H1 (cell line): ENCODE results near the gene NXN. TPM values are rescaled to one million over a fixed set of nuclear protein-coding genes. Genes with fewer than 3 reads are reported as not detected.

Source experiments
- CTCF ChIA-PET: fragments of 300-600 bp; sonication (Branson Sonifier 250); formaldehyde crosslinking; loops from one replicate; lab custom pipeline; 2021; ENCODE audit not compliant: partially characterized antibody; lab: Charles Lee
- POLR2A ChIA-PET: fragments of 300-600 bp; sonication (Branson Sonifier 250); formaldehyde crosslinking; loops from one replicate; lab custom pipeline; 2021; ENCODE audit warnings: inconsistent platforms; ENCODE audit not compliant: partially characterized antibody; lab: Charles Lee
- DNase-seq, 2 experiments: peaks; one replicate each; pipeline versions ENCODE4 v3.0.0 to v3.0.0-alpha.2; 2010 to 2022; ENCODE audit warnings: low spot score in 2 of 2, low read depth in 1 of 2, mixed read lengths in 1 of 2
- FAIRE-seq: peaks from 2 replicates; lab custom pipeline; 2011; peaks lifted over from hg19 to GRCh38; lab: Jason Lieb, UNC
- H2AFZ ChIP-seq: 2 replicates; pipeline ENCODE4 v1.8.1; 2012; ENCODE audit warnings: low read length, inconsistent platforms
- H2AK5ac ChIP-seq: 2 replicates; pipeline ENCODE4 v1.6.1; 2013; ENCODE audit warnings: low read depth, low read length
- H2BK120ac ChIP-seq: replicated peaks from 2 replicates; pipeline ENCODE3; 2013; ENCODE audit warnings: low read depth, low read length, inconsistent platforms
- H2BK12ac ChIP-seq: 2 replicates; pipeline ENCODE4 v1.6.1; 2013; ENCODE audit warnings: low read depth, low read length
- H2BK15ac ChIP-seq: 2 replicates; pipeline ENCODE4 v1.6.1; 2013; ENCODE audit warnings: low read length
- H2BK20ac ChIP-seq: 2 replicates; pipeline ENCODE4 v1.6.1; 2013; ENCODE audit warnings: low read length
- H2BK5ac ChIP-seq: 2 replicates; pipeline ENCODE4 v1.6.1; 2013; ENCODE audit warnings: low read depth, low read length
- H3K14ac ChIP-seq: 2 replicates; pipeline ENCODE4 v1.6.1; 2013; ENCODE audit warnings: inconsistent platforms; ENCODE audit not compliant: insufficient read length
- H3K18ac ChIP-seq: 2 replicates; pipeline ENCODE4 v1.6.1; 2013; ENCODE audit warnings: low read length; ENCODE audit errors: extremely low read depth
- H3K23ac ChIP-seq: 2 replicates; pipeline ENCODE4 v1.6.1; 2013; ENCODE audit warnings: inconsistent platforms; ENCODE audit not compliant: insufficient read length
- H3K23me2 ChIP-seq: 2 replicates; pipeline ENCODE4 v1.6.1; 2013; ENCODE audit warnings: low read depth, low read length
- H3K27ac ChIP-seq: 2 replicates; pipeline ENCODE4 v1.6.1; 2011; ENCODE audit warnings: low read depth, low read length, inconsistent platforms
- H3K27me3 ChIP-seq, 4 experiments: replicated peaks in 1 of 4; 1 replicate in 1 of 4; 2 replicates in 3 of 4; pipeline versions ENCODE4 v1.6.1 to v1.8.1; 2011 to 2013; ENCODE audit warnings: low read length in 3 of 4, mild to moderate bottlenecking in 3 of 4, inconsistent platforms in 2 of 4, mixed read lengths in 2 of 4, moderate library complexity in 1 of 4; ENCODE audit not compliant: control insufficient read depth in 3 of 4, insufficient read depth in 3 of 4; ENCODE audit errors: extremely low read depth in 1 of 4
- H3K36me3 ChIP-seq, 4 experiments: 2 replicates each; pipeline versions ENCODE4 v1.6.1 to v1.8.1; 2011 to 2013; ENCODE audit warnings: mild to moderate bottlenecking in 4 of 4, low read length in 3 of 4, moderate library complexity in 2 of 4, control low read depth in 1 of 4, inconsistent platforms in 1 of 4; ENCODE audit not compliant: insufficient read depth in 4 of 4, control insufficient read depth in 2 of 4
- H3K4ac ChIP-seq: replicated peaks from 2 replicates; pipeline ENCODE3; 2013; ENCODE audit warnings: low read length, low read depth, mixed read lengths, inconsistent platforms; ENCODE audit not compliant: insufficient read length
- H3K4me1 ChIP-seq, 4 experiments: replicated peaks in 1 of 4; 1 replicate in 1 of 4; 2 replicates in 3 of 4; pipeline versions ENCODE4 v1.6.1 to v1.8.1; 2011 to 2013; ENCODE audit warnings: low read length in 3 of 4, inconsistent platforms in 2 of 4, mixed read lengths in 1 of 4; ENCODE audit not compliant: insufficient read depth in 4 of 4, control insufficient read depth in 3 of 4
- H3K4me2 ChIP-seq, 2 experiments: 2 replicates each; pipeline versions ENCODE4 v1.6.1 to v1.8.1; 2011 to 2013; ENCODE audit warnings: low read depth in 2 of 2, low read length in 2 of 2, control low read depth in 1 of 2, inconsistent platforms in 1 of 2, mild to moderate bottlenecking in 1 of 2; ENCODE audit not compliant: insufficient read depth in 1 of 2
- H3K4me3 ChIP-seq, 4 experiments: fragments of 200-600, 300-600 bp in 1 of 4; sonication (generic), shearing (Covaris generic), sonication (Bioruptor Twin) in 1 of 4; 2 replicates each; pipeline versions ENCODE4 v1.5.1 to v1.8.1; 2011 to 2016; ENCODE audit warnings: low read length in 4 of 4, low read depth in 3 of 4, control low read depth in 2 of 4, inconsistent platforms in 2 of 4, mild to moderate bottlenecking in 2 of 4, mixed read lengths in 1 of 4, moderate library complexity in 1 of 4; ENCODE audit not compliant: insufficient read depth in 2 of 4; ENCODE audit errors: extremely low read depth in 1 of 4
- H3K56ac ChIP-seq: replicated peaks from 2 replicates; pipeline ENCODE3; 2013; ENCODE audit warnings: low read depth, mild to moderate bottlenecking, mixed read lengths, low read length, inconsistent platforms; ENCODE audit not compliant: insufficient read length
- H3K79me1 ChIP-seq: 2 replicates; pipeline ENCODE4 v1.6.1; 2013; ENCODE audit warnings: low read depth, low read length, control low read depth
- H3K79me2 ChIP-seq, 2 experiments: 2 replicates each; pipeline versions ENCODE4 v1.6.1 to v1.8.1; 2012 to 2013; ENCODE audit warnings: low read length in 2 of 2, mild to moderate bottlenecking in 2 of 2, inconsistent platforms in 1 of 2; ENCODE audit not compliant: insufficient read depth in 2 of 2, control insufficient read depth in 1 of 2
- H3K9ac ChIP-seq, 4 experiments: replicated peaks in 1 of 4; 1 replicate in 1 of 4; 2 replicates in 3 of 4; pipeline versions ENCODE4 v1.6.1 to v1.8.1; 2011 to 2013; ENCODE audit warnings: low read depth in 3 of 4, low read length in 3 of 4, control low read depth in 2 of 4, mild to moderate bottlenecking in 2 of 4, moderate library complexity in 2 of 4, inconsistent platforms in 1 of 4; ENCODE audit errors: extremely low read depth in 1 of 4
- H3K9me3 ChIP-seq, 2 experiments: 2 replicates each; pipeline versions ENCODE4 v1.6.1 to v1.8.1; 2012 to 2013; ENCODE audit warnings: mild to moderate bottlenecking in 2 of 2, moderate library complexity in 2 of 2, control low read depth in 1 of 2, inconsistent platforms in 1 of 2, low read depth in 1 of 2, low read length in 1 of 2, mixed read lengths in 1 of 2; ENCODE audit not compliant: insufficient read depth in 2 of 2
- H4K20me1 ChIP-seq, 2 experiments: replicated peaks in 1 of 2; 2 replicates each; pipeline versions ENCODE3 to v1.8.1; 2011 to 2013; ENCODE audit warnings: inconsistent platforms in 2 of 2, low read length in 2 of 2, mild to moderate bottlenecking in 1 of 2; ENCODE audit not compliant: insufficient read depth in 2 of 2, control insufficient read depth in 1 of 2
- H4K5ac ChIP-seq: 2 replicates; pipeline ENCODE4 v1.6.1; 2013; ENCODE audit warnings: low read length, low read depth, mixed read lengths, inconsistent platforms; ENCODE audit not compliant: insufficient read length
- H4K8ac ChIP-seq: 2 replicates; pipeline ENCODE4 v1.8.0; 2013; ENCODE audit warnings: mild to moderate bottlenecking, moderate library complexity, low read length, inconsistent platforms; ENCODE audit not compliant: insufficient read depth; ENCODE audit errors: extremely low read depth
- H4K91ac ChIP-seq: replicated peaks from 2 replicates; pipeline ENCODE3; 2013; ENCODE audit warnings: low read length, mixed read lengths, inconsistent platforms; ENCODE audit not compliant: insufficient read length
- TCF12 ChIP-seq: IDR thresholded peaks from 2 replicates; pipeline ENCODE4 v1.6.1; 2011; ENCODE audit warnings: low read depth, mild to moderate bottlenecking, low read length
- WGBS, 2 experiments: shearing (Covaris generic) in 1 of 2; methylation state at CpG; one replicate each; pipeline versions ENCODE4 v1.1.6 to v1.1.7; 2013 to 2015; ENCODE audit warnings: low lambda C conversion rate in 2 of 2, mixed read lengths in 2 of 2, inconsistent platforms in 1 of 2, low coverage in 1 of 2, missing lambda C conversion rate in 1 of 2; ENCODE audit not compliant: insufficient replicate concordance in 2 of 2, insufficient coverage in 1 of 2, insufficient read length in 1 of 2; ENCODE audit errors: extremely low coverage in 1 of 2, missing lambda C conversion rate in 1 of 2; 5-methylcytosine and 5-hydroxymethylcytosine counted together
- polyA plus RNA-seq, 7 experiments: library from polyadenylated mRNA; depleted of rRNA in 3 of 7; stranded (reverse) in 5 of 7; unstranded in 2 of 7; fragments of >200 nt in 5 of 7; fragments of 200-250 nt in 2 of 7; gene quantifications; 1 replicate in 5 of 7; 2 replicates in 1 of 7; 4 replicates in 1 of 7; pipeline versions ENCODE4 v1.2.1 to v1.2.3, GENCODE V29; 2011 to 2013; ENCODE audit warnings: missing spikeins in 2 of 7, mixed read lengths in 2 of 7
- total RNA-seq: library from RNA; stranded (reverse); fragmentation: NEBNext Ultra II Directional; extraction: Animal tissue kit (Norgen Biotek cat#: 25700); gene quantifications from 2 replicates; pipeline ENCODE4 v1.2.1, GENCODE V29; 2021

Gene NXN
- total and polyA plus RNA-seq, 2 of the 8 experiments (the other 6 are each of a cell fraction or from before 2014, with no cell fraction given) = 94.1 to 107 TPM

DNA sequence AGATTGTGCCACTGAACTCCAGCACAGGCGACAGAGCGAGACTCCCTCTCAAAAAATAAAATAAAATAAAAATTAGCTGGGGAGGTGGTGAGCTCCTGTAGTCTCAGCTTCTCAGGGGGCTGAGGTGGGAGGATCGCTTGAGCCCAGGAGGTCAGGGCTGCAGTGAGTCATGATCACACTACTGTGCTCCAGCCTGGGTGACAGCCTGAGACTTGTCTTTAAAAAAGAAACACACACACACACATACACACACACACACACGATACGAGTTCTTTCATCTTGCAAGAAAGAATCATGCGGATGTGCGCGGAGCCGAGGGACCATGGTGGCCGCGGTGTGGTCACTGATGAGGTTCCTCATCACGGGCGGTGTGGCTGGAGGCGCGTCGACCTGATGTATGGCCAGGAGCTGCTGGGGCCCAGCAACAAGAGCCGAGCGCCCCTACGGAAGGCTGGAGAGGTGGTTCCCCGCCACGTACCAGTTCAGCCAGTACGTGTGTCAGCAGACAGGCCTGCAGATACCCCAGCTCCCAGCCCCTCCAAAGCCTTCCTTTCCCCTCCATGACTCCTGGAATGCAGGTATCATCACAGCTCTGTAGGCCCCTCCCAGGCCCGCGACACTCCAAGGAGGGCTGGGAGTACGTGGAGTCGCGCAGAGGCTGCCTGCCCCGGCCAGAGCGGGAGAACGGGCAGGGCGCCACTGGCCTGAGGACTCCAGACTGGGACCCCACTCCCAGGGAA, 20.7 kb downstream of the NXN start:
- Histone ChIP-seq H2AK5ac (peak overlapping the region; percentile 16; the same call in 1 of the 2 replicates), H3K18ac (no peak overlapping the region), H4K5ac (no peak overlapping the region), H3K4ac (no peak overlapping the region), H4K20me1 (peaks cover 4 to 6% of the 10 kb centered on the region in 2 experiments), H3K23me2 (no peaks in the 10 kb centered on the region), H3K9ac (no peak overlapping the region), H3K27me3 (no peaks in the 10 kb centered on the region), H4K8ac (no peak overlapping the region; the same call in 1 of the 2 replicates), H3K56ac (no peak overlapping the region), H3K4me3 (no peak overlapping the region), H4K91ac (no peak overlapping the region), H2BK20ac (no peak overlapping the region), H3K23ac (no peak overlapping the region), H2AFZ (no peak overlapping the region), H2BK5ac (no peak overlapping the region), H3K9me3 (no peaks in the 10 kb centered on the region), H2BK15ac (no peak overlapping the region), H3K36me3 (no peaks in the 10 kb centered on the region), H3K4me2 (no peak overlapping the region), H3K14ac (no peak overlapping the region), H3K79me2 (peaks cover 7 to 70% of the 10 kb centered on the region in 2 experiments), H3K79me1 (peaks cover 9% of the 10 kb centered on the region), H2BK120ac (no peak overlapping the region), H3K27ac (no peak overlapping the region; the same call in 1 of the 2 replicates), H3K4me1 (peaks cover 5 to 14% (median 9%) of the 10 kb centered on the region in 4 experiments), H2BK12ac (no peak overlapping the region; the same call in 1 of the 2 replicates)
- DNase-seq (no peak), FAIRE-seq (no peak)
- WGBS, 2 experiments = 90% methylated on average over 31 of the region's 31 CpGs; no CpG with 5 or more reads in 1 of the 2 experiments
- POLR2A ChIA-PET = interaction anchor here (1.7 to 1.8 kb wide), 2 partner anchors 9 to 14 kb away, joined by 4 to 6 read pairs; no protein-coding TSS in a partner anchor
- CTCF ChIA-PET = interaction anchor here (0.8 to 4.4 kb wide), 11 partner anchors 13 to 175 kb away, joined by 3 to 20 read pairs (median 4); no protein-coding TSS in a partner anchor
- no peak for TF ChIP-seq TCF12
